Ovary (tissue), 3 donors: ENCODE data around the gene SERPINA5.

Experiments
- CTCF ChIP-seq, 3 donors: fragments of 450-650 bp in 2 of 3; fragments of 200-600 bp in 1 of 3; IDR thresholded peaks; one replicate each; pipeline versions ENCODE4 v1.5.1 to v1.8.0; 2016 to 2022; ENCODE audit warnings: antibody characterized with exemption in 3 of 3, mild to moderate bottlenecking in 1 of 3
- EP300 ChIP-seq: sonication (generic); formaldehyde crosslinking; IDR thresholded peaks from one replicate; pipeline ENCODE4 v1.6.1; 2017; ENCODE audit warnings: antibody characterized with exemption
- POLR2A ChIP-seq: fragments of 450-650 bp; IDR thresholded peaks from one replicate; pipeline ENCODE4 v1.6.1; 2017; ENCODE audit warnings: antibody characterized with exemption, mild to moderate bottlenecking, moderate library complexity
- donor health status: DM: no; HTN: no; CAD: no.

GRCh38 chr14:94594441-94594840 is 13.2 kb downstream of the SERPINA5 start:
- TF ChIP-seq CTCF (IDR thresholded peaks at IDR 0.05) (no peak), EP300 (no peak), POLR2A (no peak)
